ENCODE results near the gene PRSS22.

PRSS22 gene

GRCh38 chr16:2827831-2828520 lies 30.0 kb downstream of the PRSS22 start:
- DNase-seq = no peak

GRCh38 chr16:2827374-2827791 lies 30.6 kb downstream of the PRSS22 start:
- DNase-seq = no peak

- DNase-seq = no peak
These were observed 31.2 kb downstream of the PRSS22 start for GRCh38 chr16:2826591-2827373.

GRCh38 chr16:2825906-2826305 lies 32.1 kb downstream of the PRSS22 start:
- DNase-seq = no peak

- DNase-seq = no peak
These were observed 32.8 kb downstream of the PRSS22 start for GRCh38 chr16:2825049-2825742.

GRCh38 chr16:2824626-2825025 lies 33.3 kb downstream of the PRSS22 start:
- DNase-seq = no peak

- no peak for DNase-seq
These were observed 35.5 kb downstream of the PRSS22 start for GRCh38 chr16:2822496-2822895.

GRCh38 chr16:2822158-2822495 lies 35.8 kb downstream of the PRSS22 start:
- no peak for DNase-seq

GRCh38 chr16:2821487-2822157 lies 36.3 kb downstream of the PRSS22 start:
- no peak for DNase-seq

GRCh38 chr16:2820836-2821486 lies 37.0 kb downstream of the PRSS22 start:
- no peak for DNase-seq

- DNase-seq = no peak
These were observed 37.8 kb downstream of the PRSS22 start for GRCh38 chr16:2819939-2820835.

- no peak for DNase-seq
These were observed 38.6 kb downstream of the PRSS22 start for GRCh38 chr16:2819179-2819938.

GRCh38 chr16:2818272-2818876 lies 39.6 kb downstream of the PRSS22 start:
- DNase-seq = no peak

GRCh38 chr16:2817340-2818271 lies 40.4 kb downstream of the PRSS22 start:
- no peak for DNase-seq

GRCh38 chr16:2816751-2817339 lies 41.1 kb downstream of the PRSS22 start, which contains the start of gene PRSS21:
PRSS21 (plus strand) TSS chr16:2817237; CDS start chr16:2817269, 32 bp downstream.
- DNase-seq = peak; percentile 45

- DNase-seq = no peak
These were observed 42.6 kb downstream of the PRSS22 start for GRCh38 chr16:2815299-2815771.

GRCh38 chr16:2814551-2815298 lies 43.2 kb downstream of the PRSS22 start:
- no peak for DNase-seq

GRCh38 chr16:2813771-2814221 lies 44.2 kb downstream of the PRSS22 start:
- DNase-seq = no peak

Data from stimulated activated CD4-positive, alpha-beta T cell treated with anti-CD3 and anti-CD28 coated beads, Interleukin-4, amount 100 ng/mL, for 1 hour (primary cell).